Measurements from ENCODE around the gene CELA3A. TPM values are rescaled to one million over a fixed set of nuclear protein-coding genes. Genes with fewer than 3 reads are reported as not detected.

The CELA3A gene
- total RNA-seq (0.19 TPM), polyA plus RNA-seq (5.2 TPM)
- long read RNA-seq, donor 1, result 0 reads
- long read RNA-seq, donor 2, result 0 reads
- long read RNA-seq, donor 3, result 0 reads
- long read RNA-seq, donor 4, result 0 reads
- long read RNA-seq, donor 5, result 0 reads
- long read RNA-seq, donor 6, result 0 reads
- long read RNA-seq, donor 7, result 0 reads
- long read RNA-seq, donor 8, result 0 reads
- long read RNA-seq, donor 9, result 0 reads
- long read RNA-seq, donor 10, result 0 reads

- WGBS, result 96% methylated on average over 5 of the region's 5 CpGs
- no peak within 1 kb of the TSS for H3K27ac ChIP-seq (ENCODE audit: low read depth in 1 of 2, low read length in 1 of 2)
- no peaks in the 10 kb centered on the region for H3K4me1 ChIP-seq (ENCODE audit: control insufficient read depth in 2 of 2, insufficient read depth in 2 of 2, low read length in 2 of 2)
- no peak within 1 kb of the TSS for H3K4me3 ChIP-seq (ENCODE audit: low read length in 2 of 2)
- H3K9me3 ChIP-seq (ENCODE audit: control insufficient read depth in 2 of 2, insufficient read depth in 1 of 2, low read length in 1 of 2), result no peaks in the 10 kb centered on the region
- no peaks in the 10 kb centered on the region for H3K27me3 ChIP-seq (ENCODE audit: control insufficient read depth in 2 of 2, insufficient read depth in 1 of 2, low read length in 1 of 2)
- no peak for DNase-seq (ENCODE audit: low read depth in 6 of 9, low spot score in 9 of 9)
- H3K36me3 ChIP-seq (ENCODE audit: control insufficient read depth in 2 of 2, insufficient read depth in 2 of 2, low read length in 1 of 2), result no peaks in the 10 kb centered on the region
Observed at GRCh38 chr1:22001409-22001808, at the start of gene CELA3A. Gene CELA3A (plus strand): TSS chr1:22001657. CDS start chr1:22001675, 18 bp downstream.

- Histone ChIP-seq H3K4me3 (ENCODE audit: low read length in 2 of 2) (no peak overlapping the region), H3K36me3 (ENCODE audit: control insufficient read depth in 2 of 2, insufficient read depth in 2 of 2, low read length in 1 of 2) (no peaks in the 10 kb centered on the region), H3K4me1 (ENCODE audit: control insufficient read depth in 2 of 2, insufficient read depth in 2 of 2, low read length in 2 of 2) (peaks cover 0 to 17% of the 10 kb centered on the region in 2 donors), H3K27me3 (ENCODE audit: control insufficient read depth in 2 of 2, insufficient read depth in 1 of 2, low read length in 1 of 2) (no peaks in the 10 kb centered on the region), H3K27ac (ENCODE audit: low read depth in 1 of 2, low read length in 1 of 2) (no peak overlapping the region), H3K9me3 (ENCODE audit: control insufficient read depth in 2 of 2, insufficient read depth in 1 of 2, low read length in 1 of 2) (no peaks in the 10 kb centered on the region)
- no peak for DNase-seq (ENCODE audit: low read depth in 6 of 9, low spot score in 9 of 9)
- 88% methylated on average over 6 of the region's 6 CpGs for WGBS
Observed at GRCh38 chr1:21952786-21953520, 48.5 kb upstream of the CELA3A start.

GRCh38 chr1:21955058-21955457 is 46.4 kb upstream of the CELA3A start:
- Histone ChIP-seq H3K27me3 (ENCODE audit: control insufficient read depth in 2 of 2, insufficient read depth in 1 of 2, low read length in 1 of 2) (no peaks in the 10 kb centered on the region), H3K4me3 (ENCODE audit: low read length in 2 of 2) (no peak overlapping the region), H3K36me3 (ENCODE audit: control insufficient read depth in 2 of 2, insufficient read depth in 2 of 2, low read length in 1 of 2) (no peaks in the 10 kb centered on the region), H3K4me1 (ENCODE audit: control insufficient read depth in 2 of 2, insufficient read depth in 2 of 2, low read length in 2 of 2) (peaks cover 0 to 17% of the 10 kb centered on the region in 2 donors), H3K9me3 (ENCODE audit: control insufficient read depth in 2 of 2, insufficient read depth in 1 of 2, low read length in 1 of 2) (no peaks in the 10 kb centered on the region), H3K27ac (ENCODE audit: low read depth in 1 of 2, low read length in 1 of 2) (no peak overlapping the region)
- DNase-seq (ENCODE audit: low read depth in 6 of 9, low spot score in 9 of 9), result no peak
- WGBS, result 88% methylated on average over 16 of the region's 16 CpGs

- 85% methylated on average over 9 of the region's 9 CpGs for WGBS
- Histone ChIP-seq H3K4me1 (ENCODE audit: control insufficient read depth in 2 of 2, insufficient read depth in 2 of 2, low read length in 2 of 2) (peaks cover 0 to 17% of the 10 kb centered on the region in 2 donors), H3K9me3 (ENCODE audit: control insufficient read depth in 2 of 2, insufficient read depth in 1 of 2, low read length in 1 of 2) (no peaks in the 10 kb centered on the region), H3K4me3 (ENCODE audit: low read length in 2 of 2) (no peak overlapping the region), H3K36me3 (ENCODE audit: control insufficient read depth in 2 of 2, insufficient read depth in 2 of 2, low read length in 1 of 2) (no peaks in the 10 kb centered on the region), H3K27ac (ENCODE audit: low read depth in 1 of 2, low read length in 1 of 2) (peak overlapping the region; percentile 11 to 29), H3K27me3 (ENCODE audit: control insufficient read depth in 2 of 2, insufficient read depth in 1 of 2, low read length in 1 of 2) (no peaks in the 10 kb centered on the region)
- DNase-seq (ENCODE audit: low read depth in 6 of 9, low spot score in 9 of 9), result no peak
Observed at GRCh38 chr1:21955501-21956281, 45.8 kb upstream of the CELA3A start.

- no peaks in the 10 kb centered on the region for H3K27me3 ChIP-seq (ENCODE audit: control insufficient read depth in 2 of 2, insufficient read depth in 1 of 2, low read length in 1 of 2)
- no peak overlapping the region for H3K4me3 ChIP-seq (ENCODE audit: low read length in 2 of 2)
- no peaks in the 10 kb centered on the region for H3K36me3 ChIP-seq (ENCODE audit: control insufficient read depth in 2 of 2, insufficient read depth in 2 of 2, low read length in 1 of 2)
- H3K4me1 ChIP-seq (ENCODE audit: control insufficient read depth in 2 of 2, insufficient read depth in 2 of 2, low read length in 2 of 2), result peaks cover 0 to 17% of the 10 kb centered on the region in 2 donors
- H3K27ac ChIP-seq (ENCODE audit: low read depth in 1 of 2, low read length in 1 of 2), result peak overlapping the region; percentile 11 to 43
- WGBS, result 51% methylated on average over 18 of the region's 18 CpGs
- DNase-seq (ENCODE audit: low read depth in 6 of 9, low spot score in 9 of 9), result peak in 1 of 9 donors; percentile 41
- H3K9me3 ChIP-seq (ENCODE audit: control insufficient read depth in 2 of 2, insufficient read depth in 1 of 2, low read length in 1 of 2), result no peaks in the 10 kb centered on the region
Observed at GRCh38 chr1:21956720-21957552, 44.5 kb upstream of the CELA3A start.

GRCh38 chr1:21961337-21961736 is 40.1 kb upstream of the CELA3A start:
- H3K9me3 ChIP-seq (ENCODE audit: control insufficient read depth in 2 of 2, insufficient read depth in 1 of 2, low read length in 1 of 2), result no peaks in the 10 kb centered on the region
- H3K4me1 ChIP-seq (ENCODE audit: control insufficient read depth in 2 of 2, insufficient read depth in 2 of 2, low read length in 2 of 2), result peaks cover 0 to 9% of the 10 kb centered on the region in 2 donors
- no peaks in the 10 kb centered on the region for H3K27me3 ChIP-seq (ENCODE audit: control insufficient read depth in 2 of 2, insufficient read depth in 1 of 2, low read length in 1 of 2)
- H3K36me3 ChIP-seq (ENCODE audit: control insufficient read depth in 2 of 2, insufficient read depth in 2 of 2, low read length in 1 of 2), result no peaks in the 10 kb centered on the region
- H3K4me3 ChIP-seq (ENCODE audit: low read length in 2 of 2), result no peak overlapping the region
- DNase-seq (ENCODE audit: low read depth in 6 of 9, low spot score in 9 of 9), result no peak
- WGBS, result 98% methylated on average over 2 of the region's 2 CpGs
- no peak overlapping the region for H3K27ac ChIP-seq (ENCODE audit: low read depth in 1 of 2, low read length in 1 of 2)

GRCh38 chr1:21961799-21962198 is 39.7 kb upstream of the CELA3A start:
- 94% methylated on average over 2 of the region's 2 CpGs for WGBS
- peaks cover 0 to 5% of the 10 kb centered on the region in 2 donors for H3K4me1 ChIP-seq (ENCODE audit: control insufficient read depth in 2 of 2, insufficient read depth in 2 of 2, low read length in 2 of 2)
- H3K27me3 ChIP-seq (ENCODE audit: control insufficient read depth in 2 of 2, insufficient read depth in 1 of 2, low read length in 1 of 2), result no peaks in the 10 kb centered on the region
- H3K4me3 ChIP-seq (ENCODE audit: low read length in 2 of 2), result no peak overlapping the region
- no peaks in the 10 kb centered on the region for H3K36me3 ChIP-seq (ENCODE audit: control insufficient read depth in 2 of 2, insufficient read depth in 2 of 2, low read length in 1 of 2)
- DNase-seq (ENCODE audit: low read depth in 6 of 9, low spot score in 9 of 9), result no peak
- no peak overlapping the region for H3K27ac ChIP-seq (ENCODE audit: low read depth in 1 of 2, low read length in 1 of 2)
- no peaks in the 10 kb centered on the region for H3K9me3 ChIP-seq (ENCODE audit: control insufficient read depth in 2 of 2, insufficient read depth in 1 of 2, low read length in 1 of 2)

GRCh38 chr1:21963477-21964217 is 37.8 kb upstream of the CELA3A start:
- WGBS, result 59% methylated on average over 11 of the region's 11 CpGs

More at GRCh38 chr1:21963477-21964217, 37.8 kb upstream of the CELA3A start:
- Histone ChIP-seq H3K36me3 (ENCODE audit: control insufficient read depth in 2 of 2, insufficient read depth in 2 of 2, low read length in 1 of 2) (no peaks in the 10 kb centered on the region), H3K9me3 (ENCODE audit: control insufficient read depth in 2 of 2, insufficient read depth in 1 of 2, low read length in 1 of 2) (no peaks in the 10 kb centered on the region), H3K4me1 (ENCODE audit: control insufficient read depth in 2 of 2, insufficient read depth in 2 of 2, low read length in 2 of 2) (no peaks in the 10 kb centered on the region), H3K27ac (ENCODE audit: low read depth in 1 of 2, low read length in 1 of 2) (no peak overlapping the region), H3K27me3 (ENCODE audit: control insufficient read depth in 2 of 2, insufficient read depth in 1 of 2, low read length in 1 of 2) (no peaks in the 10 kb centered on the region), H3K4me3 (ENCODE audit: low read length in 2 of 2) (no peak overlapping the region)
- peak in 8 of 9 donors; percentile 36 to 78 (median 60) for DNase-seq (ENCODE audit: low read depth in 6 of 9, low spot score in 9 of 9)
